SW 1271 (cell line): ENCODE results near the gene SLC25A24.

Experiments
- DNase-seq, 2 experiments: peaks; one replicate each; lab custom pipeline; 2025; lab: John Stamatoyannopoulos, UW

SLC25A24 gene

GRCh38 chr1:108100148-108100547 lies 100.0 kb downstream of the SLC25A24 start:
- no peak for DNase-seq

- DNase-seq = no peak
Measured at GRCh38 chr1:108097018-108097417, 103.1 kb downstream of the SLC25A24 start.

- no peak for DNase-seq
Measured at GRCh38 chr1:108096089-108096488, 104.1 kb downstream of the SLC25A24 start.

- DNase-seq = no peak
Measured at GRCh38 chr1:108089477-108089876, 110.7 kb downstream of the SLC25A24 start.

GRCh38 chr1:108085628-108086027 lies 114.5 kb downstream of the SLC25A24 start:
- no peak for DNase-seq

- no peak for DNase-seq
Measured at GRCh38 chr1:108084866-108085477, 115.2 kb downstream of the SLC25A24 start.
